Left lobe of liver (tissue), 2 donors: ENCODE results near the gene CD53. TPM values are rescaled to one million over a fixed set of nuclear protein-coding genes. Genes with fewer than 3 reads are reported as not detected.
"Not testable (repeated sequence)": the region's sequence is repeated elsewhere in the genome, so short reads cannot be mapped to it uniquely, and the experiment has no call there.

ENCODE experiments used
- ATAC-seq: fragments of 200-7000 bp; cut with Tn5 transposase; one replicate; pipeline ENCODE4 v1.9.1; 2020; ENCODE audit warnings: mild to moderate bottlenecking, moderate library complexity
- DNase-seq: peaks from one replicate; pipeline ENCODE4 v3.0.0-alpha.2; 2020; ENCODE audit warnings: low spot score
- total RNA-seq: library from RNA; stranded (reverse); gene quantifications from one replicate; pipeline ENCODE4 v1.2.1, GENCODE V29; 2021
- donor health status: DM: no; HTN: no; CAD: no; lungs with moderate emphysema.
- donor health status: DM: no; HTN: yes; CAD: no.

Gene CD53
- total RNA-seq, 1 donor from 2014 or later: 9.3 TPM

DNA sequence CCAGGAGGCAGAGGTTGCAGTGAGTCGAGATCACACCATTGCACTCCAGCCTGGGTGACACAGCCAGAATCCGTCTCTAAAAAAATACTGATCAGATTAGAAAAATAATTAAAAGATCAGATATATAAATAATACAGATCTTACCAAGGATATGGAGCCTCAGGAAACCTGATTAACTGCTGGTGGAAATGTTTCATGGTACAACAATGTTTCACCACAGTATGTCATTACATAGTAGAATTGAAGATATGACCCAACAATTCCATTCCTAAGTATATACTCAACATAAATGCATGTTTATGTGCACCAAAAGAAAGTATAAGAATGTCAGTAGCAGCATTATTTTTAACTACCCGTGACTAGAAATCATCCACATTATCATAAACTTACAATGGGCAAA, 41.7 kb downstream of the CD53 start:
- DNase-seq (no peak), ATAC-seq (no peak)

- no peak for ATAC-seq
- DNase-seq: no peak
These were observed 42.9 kb downstream of the CD53 start for GRCh38 chr1:110915804-110916203.

- ATAC-seq (no peak), DNase-seq (no peak)
These were observed 43.3 kb downstream of the CD53 start for GRCh38 chr1:110916274-110916668.

DNA sequence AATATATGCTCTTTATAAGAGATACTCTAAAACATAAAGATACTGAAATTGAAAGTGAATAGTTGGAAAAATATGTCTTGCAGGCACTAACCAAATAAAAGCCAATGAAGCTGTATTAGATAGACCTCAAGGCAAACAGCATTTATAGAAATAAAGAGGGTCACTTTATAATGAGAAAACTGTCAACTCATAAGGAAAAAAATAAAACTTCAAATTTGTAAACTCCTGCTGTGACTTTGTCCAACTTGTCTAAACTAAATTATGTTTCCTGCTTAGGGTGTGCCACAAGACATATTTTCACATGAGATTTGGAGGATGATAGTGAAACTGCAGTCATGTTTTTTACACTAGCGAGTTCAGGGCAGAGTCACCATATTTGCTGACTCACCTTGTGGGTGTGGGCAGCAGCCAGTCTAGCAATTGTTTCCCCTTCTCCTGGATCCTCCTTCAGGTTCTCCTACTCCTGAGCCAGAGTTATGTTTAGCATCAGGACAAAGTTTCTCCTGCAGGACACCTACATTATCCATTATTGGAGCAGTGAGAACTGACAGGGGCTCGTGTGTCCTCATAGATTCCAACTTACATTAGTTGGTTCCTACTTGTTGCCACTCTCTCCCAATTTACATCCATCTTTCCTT, 43.8 kb downstream of the CD53 start:
- ATAC-seq: no peak
- no peak for DNase-seq

DNA sequence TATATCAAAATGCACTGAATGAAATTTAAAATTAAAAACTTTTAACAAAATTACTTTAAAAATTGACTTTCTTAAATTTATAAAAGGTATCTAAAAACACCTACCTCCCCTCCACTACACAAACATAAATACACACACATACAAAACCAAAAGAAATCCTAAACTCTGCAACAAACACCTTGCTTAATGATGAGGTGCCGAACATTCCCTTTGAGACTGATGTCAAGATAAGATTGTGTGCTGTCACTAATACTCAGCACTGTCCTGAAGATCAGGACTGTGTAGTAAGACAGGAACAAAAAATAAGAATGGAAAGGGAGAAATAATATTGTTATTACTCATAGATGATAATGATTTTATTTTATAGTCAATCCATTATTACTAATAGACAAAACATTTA, 45.1 kb downstream of the CD53 start:
- ATAC-seq: no peak
- no peak for DNase-seq

- ATAC-seq (no peak), DNase-seq (no peak)
These were observed 49.0 kb downstream of the CD53 start for GRCh38 chr1:110921953-110922352.

- ATAC-seq (no peak), DNase-seq (no peak)
These were observed 54.6 kb downstream of the CD53 start for GRCh38 chr1:110927484-110928075.

- ATAC-seq: no peak
- DNase-seq: no peak
These were observed 55.2 kb downstream of the CD53 start for GRCh38 chr1:110928191-110928590.

DNA sequence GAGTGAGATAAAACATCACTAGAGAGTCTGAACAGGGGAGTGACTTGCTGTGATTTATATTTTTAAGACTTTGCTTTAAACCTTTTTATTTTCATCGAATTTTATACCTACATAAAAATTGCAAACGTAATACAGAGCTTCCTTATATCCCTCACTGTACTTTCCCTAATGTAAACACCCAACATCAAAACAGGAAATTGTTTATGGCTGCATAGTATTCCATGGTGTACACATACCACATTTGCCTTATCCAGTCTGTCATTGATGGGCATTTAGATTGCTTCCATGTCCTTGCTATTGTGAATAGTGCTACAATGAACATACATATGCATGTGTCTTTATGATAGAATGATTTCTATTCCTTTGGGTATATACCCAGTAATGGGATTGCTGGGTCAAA, 56.0 kb downstream of the CD53 start:
- no peak for ATAC-seq

GRCh38 chr1:110931097-110931496, 58.1 kb downstream of the CD53 start:
- not testable (repeated sequence) for DNase-seq, ATAC-seq

More for the DNA sequence above, 56.0 kb downstream of the CD53 start:
- no peak for DNase-seq

DNA sequence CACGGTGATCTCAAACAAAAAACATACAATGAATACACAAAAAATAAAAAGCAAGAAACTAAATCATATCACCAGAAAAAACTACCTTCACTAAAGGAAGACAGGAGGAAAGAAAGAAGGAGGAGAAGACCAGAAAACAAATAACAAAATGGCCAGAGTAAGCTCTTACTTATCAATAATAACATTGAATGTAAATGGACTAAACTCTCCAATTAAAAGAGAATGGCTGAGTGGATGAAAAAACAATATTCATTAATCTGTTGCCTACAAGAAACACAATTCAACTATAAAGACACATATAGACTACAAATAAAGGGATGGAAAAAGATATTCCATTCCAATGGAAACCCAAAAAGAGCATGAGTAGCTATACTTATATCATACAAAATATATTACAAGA, 63.6 kb downstream of the CD53 start:
- no peak for DNase-seq

DNA sequence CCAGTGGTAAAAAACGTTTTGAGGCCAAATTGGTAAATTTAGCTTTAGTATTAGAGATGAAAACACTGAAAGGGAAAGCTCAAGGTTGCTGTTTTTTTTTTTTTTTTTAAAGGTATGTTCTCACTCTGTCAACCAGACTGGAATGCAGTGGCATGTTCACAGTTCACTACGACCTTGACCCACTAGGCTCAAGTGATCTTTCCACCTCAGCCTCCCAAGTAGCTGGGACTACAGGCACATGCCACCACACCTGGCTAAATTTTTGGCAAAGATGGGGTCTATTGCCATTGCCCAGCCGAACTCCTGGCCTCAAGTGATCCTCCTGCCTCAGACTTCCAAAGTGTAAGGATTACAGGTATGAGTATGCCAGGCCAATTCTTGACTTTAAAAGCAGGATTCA, 71.9 kb downstream of the CD53 start:
- ATAC-seq (no peak), DNase-seq (no peak)

More for the DNA sequence above, 63.6 kb downstream of the CD53 start:
- no peak for ATAC-seq

GRCh38 chr1:110945626-110946025, 72.7 kb downstream of the CD53 start:
- ATAC-seq (no peak), DNase-seq (no peak)

- DNase-seq: no peak
- no peak for ATAC-seq
These were observed 75.3 kb downstream of the CD53 start for GRCh38 chr1:110948038-110948810.

Other genes with a start within 250 kb of the CD53 start
- gene KCNA3, start 198.2 kb upstream of the CD53 start, total RNA-seq: 0.43 TPM
- gene LRIF1, start 90.8 kb downstream of the CD53 start, total RNA-seq: 4.0 TPM